IPS-18c (cell line): ENCODE results near the gene PLEKHM3.
"Not testable (repeated sequence)": the region's sequence is repeated elsewhere in the genome, so short reads cannot be mapped to it uniquely, and the experiment has no call there.

Experiments
- H3K4me3 ChIP-seq: 2 replicates; pipeline ENCODE4 v1.7.0; 2013; ENCODE audit warnings: low read depth, mild to moderate bottlenecking, low read length, moderate library complexity; ENCODE audit not compliant: insufficient read depth
- H3K9me3 ChIP-seq: one replicate; pipeline ENCODE4 v1.6.1; 2013; ENCODE audit warnings: mild to moderate bottlenecking, low read length, moderate library complexity; ENCODE audit not compliant: control insufficient read depth, insufficient read depth

Gene PLEKHM3

DNA sequence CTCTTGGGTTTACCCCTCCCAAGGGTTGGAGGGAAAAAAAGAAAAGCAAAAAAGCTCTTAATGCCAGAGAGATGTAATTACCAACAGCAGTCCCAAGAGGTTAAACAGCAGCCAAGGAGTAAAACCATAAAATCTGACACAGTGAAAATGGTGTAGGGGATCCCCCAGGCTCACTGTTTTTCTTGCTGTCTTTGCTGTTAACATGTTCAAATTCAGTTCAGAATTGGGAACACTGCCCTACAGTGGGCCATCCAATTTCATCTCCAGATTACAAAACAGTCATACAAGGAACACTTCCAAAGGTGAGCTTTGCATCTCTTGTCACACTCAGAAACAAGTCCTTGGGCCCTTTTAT is 54.5 kb downstream of the PLEKHM3 start:
- H3K4me3 ChIP-seq: no peak overlapping the region
- no peaks in the 10 kb centered on the region for H3K9me3 ChIP-seq

GRCh38 chr2:207970147-207970825 is 55.0 kb downstream of the PLEKHM3 start:
- Histone ChIP-seq H3K9me3 (no peaks in the 10 kb centered on the region), H3K4me3 (no peak overlapping the region)

DNA sequence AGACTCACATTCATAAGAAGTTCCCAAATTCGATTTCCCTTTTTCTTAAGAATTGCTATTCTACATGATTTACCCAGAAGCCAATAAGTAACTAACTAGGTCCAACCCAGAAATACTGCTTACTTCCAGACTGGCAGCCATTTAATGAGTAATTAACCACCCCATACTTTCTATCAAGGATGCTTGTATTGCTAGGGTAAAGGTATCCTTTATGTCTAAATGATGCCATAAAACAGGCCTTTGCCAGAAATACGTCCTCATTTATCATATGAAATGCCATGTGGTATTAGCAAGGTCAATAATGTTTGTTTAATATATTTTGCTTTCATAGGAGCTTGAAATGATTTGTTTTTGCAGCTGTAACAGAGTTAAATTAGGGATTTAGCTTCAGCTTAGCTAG is 56.1 kb downstream of the PLEKHM3 start:
- H3K4me3 ChIP-seq: no peak overlapping the region

DNA sequence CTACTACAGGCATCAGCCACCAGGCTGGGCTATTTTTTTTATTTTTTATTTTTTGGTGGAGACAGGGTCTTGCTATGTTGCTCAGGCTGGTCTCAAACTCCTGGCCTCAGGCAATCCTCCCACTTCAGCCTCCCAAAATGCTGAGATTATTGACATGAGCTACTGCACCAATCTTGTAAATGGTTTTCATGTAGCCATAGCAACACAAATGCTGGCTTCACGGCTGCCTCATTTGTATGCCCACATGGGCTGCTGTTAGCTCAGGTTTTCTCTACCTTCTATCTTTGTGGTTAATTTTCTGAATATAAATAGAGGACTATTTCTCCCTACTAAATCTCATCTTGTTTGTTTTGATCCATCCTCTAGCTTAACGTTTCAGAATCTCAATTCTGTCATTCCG is 58.2 kb downstream of the PLEKHM3 start:
- Histone ChIP-seq H3K9me3 (peaks cover 2% of the 10 kb centered on the region), H3K4me3 (no peak overlapping the region)

More for the DNA sequence above, 56.1 kb downstream of the PLEKHM3 start:
- H3K9me3 ChIP-seq: no peaks in the 10 kb centered on the region

DNA sequence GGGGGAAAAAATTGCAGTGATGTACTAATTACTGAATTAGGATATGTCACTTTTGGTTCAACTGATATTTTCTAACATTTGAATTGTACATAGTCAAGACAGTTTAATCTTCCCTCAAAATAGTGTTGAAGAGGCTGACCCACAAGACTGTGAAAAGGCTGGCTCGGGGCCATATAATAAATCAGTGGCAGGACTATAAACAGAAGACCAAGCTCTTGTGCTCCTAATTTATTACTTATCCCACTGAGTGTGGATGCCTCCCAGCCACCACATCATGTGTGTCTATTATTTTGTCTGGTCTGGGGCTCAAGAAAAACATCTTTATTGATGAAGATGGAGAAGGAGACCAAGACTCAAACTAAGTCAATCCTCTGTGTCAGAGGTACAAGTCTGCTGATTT is 64.4 kb downstream of the PLEKHM3 start:
- Histone ChIP-seq H3K4me3 (no peak overlapping the region), H3K9me3 (peaks cover 3% of the 10 kb centered on the region)

DNA sequence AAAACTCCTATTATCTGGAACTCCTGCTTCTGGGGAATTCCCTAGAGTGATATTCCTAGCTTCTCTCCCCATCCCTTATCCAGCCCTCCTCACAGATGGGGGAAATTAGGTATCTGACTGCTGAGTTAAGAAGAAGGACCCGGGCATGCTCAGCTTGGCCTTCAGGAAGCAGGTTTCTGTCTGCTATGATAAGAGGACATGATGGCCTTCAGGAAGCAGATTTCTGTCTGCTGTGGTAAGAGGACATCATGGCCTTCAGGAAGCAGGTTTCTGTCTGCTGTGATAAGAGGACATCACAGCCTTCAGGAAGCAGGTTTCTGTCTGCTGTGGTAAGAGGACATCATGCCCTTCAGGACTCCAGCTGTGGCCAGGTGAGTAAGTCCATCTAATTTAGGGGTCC is 65.2 kb downstream of the PLEKHM3 start:
- Histone ChIP-seq H3K4me3 (no peak overlapping the region), H3K9me3 (peaks cover 3% of the 10 kb centered on the region)

DNA sequence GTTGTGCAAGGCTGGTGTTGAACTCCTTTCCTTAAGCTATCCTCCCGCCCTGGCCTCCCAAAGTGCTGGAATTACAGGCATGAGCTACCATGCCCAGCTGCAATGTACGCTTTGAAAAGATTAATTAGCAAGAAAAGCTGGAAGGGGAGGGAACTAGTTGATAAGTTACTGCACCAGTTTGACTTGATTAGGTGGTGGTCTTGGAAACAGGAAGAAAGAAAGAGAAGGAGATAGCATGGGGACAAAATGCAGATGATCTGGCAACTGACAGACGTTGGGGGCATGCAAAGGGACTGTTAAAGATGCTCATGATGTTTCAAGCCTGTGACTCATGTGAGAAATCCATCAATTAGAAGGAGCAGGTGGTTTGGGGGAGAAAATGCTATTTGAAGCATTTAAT is 68.6 kb downstream of the PLEKHM3 start:
- Histone ChIP-seq H3K9me3 (no peaks in the 10 kb centered on the region), H3K4me3 (no peak overlapping the region)

- no peaks in the 10 kb centered on the region for H3K9me3 ChIP-seq
- H3K4me3 ChIP-seq: no peak overlapping the region
Measured at GRCh38 chr2:207955456-207955855, 69.9 kb downstream of the PLEKHM3 start.

GRCh38 chr2:207953354-207953753 is 72.0 kb downstream of the PLEKHM3 start:
- H3K9me3 ChIP-seq: no peaks in the 10 kb centered on the region
- H3K4me3 ChIP-seq: no peak overlapping the region

DNA sequence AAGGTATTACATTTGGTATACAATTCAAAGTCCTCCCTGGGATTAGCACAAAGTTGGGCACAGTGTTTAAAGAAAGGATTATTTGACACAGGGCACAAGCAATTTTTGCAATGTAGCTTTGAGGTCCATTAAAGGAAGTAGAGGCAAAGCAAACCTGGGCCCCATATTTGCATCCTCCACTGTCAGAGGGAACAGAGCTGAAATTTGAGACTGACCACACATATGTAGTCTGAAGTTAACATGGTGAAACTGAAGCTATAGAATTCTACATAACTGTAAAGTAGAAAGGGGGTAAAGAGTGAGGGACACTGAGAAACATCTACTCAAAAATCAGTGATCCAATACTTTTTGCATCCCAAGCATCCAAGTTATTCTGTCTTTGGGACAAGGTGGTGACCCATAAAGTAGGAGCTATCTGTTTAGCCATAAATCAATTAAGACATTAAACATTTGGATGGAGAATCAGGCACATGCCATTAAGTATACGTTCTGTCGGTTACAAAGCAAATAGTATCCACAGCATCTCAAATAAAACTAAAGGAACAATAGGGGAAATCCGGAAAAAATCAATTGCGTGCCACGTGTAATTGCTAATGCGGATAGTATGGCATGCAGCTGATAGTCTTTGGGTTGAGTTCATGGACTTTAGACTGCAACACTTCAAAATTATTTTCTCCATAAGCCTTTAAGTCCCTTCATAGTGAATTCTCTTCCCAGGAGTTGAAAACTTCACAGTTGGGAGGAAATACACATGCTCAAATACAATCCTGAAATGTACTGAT is 72.6 kb downstream of the PLEKHM3 start:
- H3K4me3 ChIP-seq: no peak overlapping the region
- H3K9me3 ChIP-seq: no peaks in the 10 kb centered on the region

GRCh38 chr2:207951734-207952470 is 73.4 kb downstream of the PLEKHM3 start:
- Histone ChIP-seq H3K9me3 (no peaks in the 10 kb centered on the region), H3K4me3 (no peak overlapping the region)

DNA sequence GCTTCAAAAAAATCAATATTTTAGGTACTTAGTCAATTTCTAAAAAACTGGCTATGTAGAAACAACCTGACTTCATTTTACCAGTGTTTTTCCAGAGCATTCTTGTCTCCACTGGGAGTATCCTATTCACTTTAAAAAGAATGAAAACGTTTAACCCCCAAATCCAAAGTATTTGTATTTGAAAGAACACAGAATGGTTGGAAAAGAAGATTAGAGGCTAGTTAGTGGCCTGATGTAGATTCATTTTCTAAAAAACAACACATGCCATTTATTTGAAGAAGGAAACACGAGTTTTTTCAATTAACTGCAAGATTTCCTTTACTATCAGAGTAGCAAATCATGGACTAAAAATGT is 74.6 kb downstream of the PLEKHM3 start:
- H3K9me3 ChIP-seq: no peaks in the 10 kb centered on the region
- H3K4me3 ChIP-seq: no peak overlapping the region

DNA sequence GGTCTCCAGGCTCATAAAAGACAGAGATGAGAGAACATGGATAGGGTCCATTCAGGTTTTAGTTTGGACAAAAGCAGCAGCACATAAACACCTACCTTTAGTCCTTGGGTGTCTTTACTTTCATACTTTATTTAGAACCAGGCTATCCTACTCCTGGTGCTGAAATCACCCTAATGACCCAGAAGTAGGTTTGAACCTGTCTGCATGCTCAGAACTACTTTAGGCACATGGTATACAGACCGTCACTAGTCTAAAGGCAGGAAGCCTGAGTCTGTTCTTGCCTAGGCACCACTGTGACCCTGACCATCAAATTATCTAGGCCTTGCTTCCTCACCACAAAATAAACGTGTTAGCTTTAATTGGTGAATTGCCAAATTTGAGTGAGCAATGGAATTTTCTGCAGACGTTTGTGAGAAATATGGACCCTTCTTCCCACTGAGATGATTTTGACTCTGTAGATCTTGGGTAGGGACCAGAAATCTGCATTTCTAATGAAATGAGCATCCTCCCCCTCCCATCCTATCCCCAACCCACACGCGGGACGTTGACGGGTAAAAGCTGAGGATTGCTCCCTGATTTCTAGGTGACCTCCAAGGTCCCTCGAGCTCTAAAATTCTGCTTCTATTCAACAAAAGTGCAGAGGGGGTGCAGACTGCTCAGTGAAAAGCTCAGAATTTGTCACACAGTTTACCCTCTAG is 75.1 kb downstream of the PLEKHM3 start:
- no peak overlapping the region for H3K4me3 ChIP-seq

GRCh38 chr2:207949245-207949644 is 76.1 kb downstream of the PLEKHM3 start:
- H3K9me3 ChIP-seq, H3K4me3 ChIP-seq: not testable (repeated sequence)

More for the DNA sequence above, 75.1 kb downstream of the PLEKHM3 start:
- H3K9me3 ChIP-seq: no peaks in the 10 kb centered on the region

DNA sequence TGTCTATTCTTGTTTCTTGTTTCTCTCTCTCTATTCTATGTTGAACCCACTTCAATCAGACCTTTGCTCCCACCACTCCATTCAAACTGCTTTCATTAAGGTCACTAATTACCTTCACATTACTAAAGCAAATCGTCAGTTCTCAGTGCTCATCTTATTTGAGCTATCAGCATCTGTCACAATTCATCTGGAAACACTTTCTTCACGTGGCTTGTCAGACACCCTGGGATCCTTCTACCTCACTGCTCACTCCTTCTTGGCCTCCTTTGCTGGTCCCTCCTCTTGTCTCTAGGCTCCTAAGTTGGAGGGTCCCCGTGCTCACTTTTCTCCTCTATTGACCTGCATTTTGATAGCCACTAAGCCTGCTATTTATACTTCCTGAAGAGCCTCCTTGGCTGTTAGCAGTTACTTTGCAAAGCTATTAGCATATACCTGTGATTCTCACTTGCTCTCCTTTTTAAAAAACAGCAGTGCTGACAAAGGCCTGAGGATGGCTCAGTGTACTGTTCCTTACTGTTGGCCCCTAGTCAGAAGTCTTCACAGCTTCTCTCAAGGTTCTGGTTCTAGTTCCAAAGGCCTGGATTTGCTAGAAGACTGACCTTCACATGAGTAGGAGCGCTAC is 80.2 kb downstream of the PLEKHM3 start:
- Histone ChIP-seq H3K9me3 (no peaks in the 10 kb centered on the region), H3K4me3 (no peak overlapping the region)

DNA sequence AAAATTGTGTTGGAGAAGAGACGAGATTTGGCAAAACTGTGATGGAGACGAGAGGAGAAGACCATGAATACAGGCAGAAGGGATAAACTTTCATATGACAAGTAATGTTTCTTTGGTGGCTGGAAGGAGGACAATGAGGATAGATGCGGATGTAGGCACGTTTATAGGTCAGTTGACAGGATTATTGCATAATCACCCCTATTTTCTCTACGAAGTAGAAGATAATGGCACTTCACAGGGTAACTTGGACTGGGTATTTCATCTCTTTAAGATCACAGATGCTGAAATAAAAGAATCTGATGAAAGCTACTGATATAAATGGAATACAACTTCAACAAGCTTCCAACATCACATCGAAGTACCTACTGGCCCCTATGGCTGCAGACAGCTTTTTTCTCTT is 81.0 kb downstream of the PLEKHM3 start:
- no peaks in the 10 kb centered on the region for H3K9me3 ChIP-seq
- no peak overlapping the region for H3K4me3 ChIP-seq
